GM19372 (cell line): ENCODE results near the gene MB.
"Not testable (repeated sequence)": the region's sequence is repeated elsewhere in the genome, so short reads cannot be mapped to it uniquely, and the experiment has no call there.

Source experiments
- ATAC-seq: cut with Tn5 transposase; IDR thresholded peaks from one replicate; pipeline ENCODE4 v1.9.1; 2021; ENCODE audit warnings: mild to moderate bottlenecking, low read depth, moderate library complexity; ENCODE audit not compliant: unreplicated experiment

The MB gene

DNA sequence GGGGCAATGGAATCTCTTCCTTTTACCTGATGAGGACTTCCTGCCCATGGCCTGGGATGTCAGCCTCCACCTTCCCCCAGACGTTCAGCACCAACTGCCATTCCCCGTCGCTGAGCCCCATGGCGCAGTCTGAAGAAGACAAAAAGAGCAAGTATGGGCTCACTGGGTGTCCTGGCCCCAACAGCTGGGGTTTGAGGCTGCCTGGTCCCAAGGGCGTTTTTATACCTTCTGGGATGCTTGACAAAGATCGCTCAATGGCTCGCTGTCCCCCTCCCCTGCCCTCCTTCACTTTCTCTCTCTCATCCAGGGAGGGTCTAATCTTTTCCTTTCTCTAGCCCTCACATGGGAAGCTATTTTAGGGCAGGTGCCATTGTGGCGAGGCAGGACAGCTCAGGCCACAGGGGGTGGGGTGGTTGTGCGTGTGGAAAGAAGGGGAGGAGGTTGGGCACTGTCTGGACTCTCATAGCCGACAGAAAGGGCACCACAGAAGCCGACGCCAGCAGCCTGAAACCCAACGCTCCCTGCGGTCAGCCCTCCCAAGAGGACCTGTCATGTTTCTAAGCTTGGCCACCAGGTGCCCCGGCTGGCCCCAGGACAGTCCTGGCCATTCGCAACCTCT is at the start of gene MB:
TSS of gene MB (minus strand) at position 193 of the 619 bp plus-strand sequence. CDS start at position 121, 72 bp downstream.
- ATAC-seq, result no peak

DNA sequence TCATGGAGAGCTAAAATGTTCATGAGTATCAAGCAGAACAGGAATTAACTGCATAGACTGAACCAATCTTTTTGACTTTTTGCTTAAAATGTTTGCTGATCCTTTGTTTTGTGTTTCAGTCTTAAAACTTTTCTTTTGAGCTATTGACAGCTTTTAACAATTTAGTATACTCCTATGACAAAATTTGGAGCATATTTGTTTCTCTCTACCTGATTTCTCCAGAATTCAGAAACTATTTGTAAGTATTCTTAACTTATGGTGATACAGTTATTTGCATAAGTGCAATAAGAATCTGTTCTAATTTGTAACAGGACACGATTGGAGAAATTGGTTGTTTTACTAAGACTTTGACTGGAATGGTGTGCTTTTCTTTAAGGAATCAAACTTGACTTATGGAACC is 49.6 kb upstream of the MB start:
- not testable (repeated sequence) for ATAC-seq

DNA sequence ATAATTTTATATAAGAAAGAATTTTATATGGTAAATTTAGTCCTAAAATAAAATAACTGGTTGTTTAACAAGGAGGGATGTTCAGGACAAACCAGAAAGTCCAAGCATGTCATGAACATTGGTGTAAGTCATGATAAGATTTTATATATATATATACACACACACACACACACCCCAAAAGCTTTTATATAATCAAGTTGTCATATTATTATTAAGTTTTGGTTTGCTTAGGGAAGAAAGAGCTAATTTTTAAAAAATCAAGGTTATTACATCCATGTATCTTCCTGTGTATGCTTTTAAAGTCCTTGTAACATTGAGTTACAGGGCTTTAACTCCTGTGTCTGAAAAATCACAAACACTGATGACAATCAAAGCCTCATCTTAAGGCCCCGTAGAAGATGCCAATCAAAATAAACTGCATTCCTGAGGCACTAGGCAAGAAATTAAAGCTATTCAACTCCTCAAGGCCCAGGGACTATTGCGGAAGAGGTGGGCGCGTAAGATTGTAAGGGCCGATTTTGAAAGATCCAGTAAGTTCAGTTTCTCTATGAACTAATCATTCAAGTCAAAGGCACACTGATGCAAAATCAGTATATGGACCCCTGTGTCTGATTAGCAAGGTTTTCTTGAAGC is 47.9 kb upstream of the MB start:
- ATAC-seq, result no peak

DNA sequence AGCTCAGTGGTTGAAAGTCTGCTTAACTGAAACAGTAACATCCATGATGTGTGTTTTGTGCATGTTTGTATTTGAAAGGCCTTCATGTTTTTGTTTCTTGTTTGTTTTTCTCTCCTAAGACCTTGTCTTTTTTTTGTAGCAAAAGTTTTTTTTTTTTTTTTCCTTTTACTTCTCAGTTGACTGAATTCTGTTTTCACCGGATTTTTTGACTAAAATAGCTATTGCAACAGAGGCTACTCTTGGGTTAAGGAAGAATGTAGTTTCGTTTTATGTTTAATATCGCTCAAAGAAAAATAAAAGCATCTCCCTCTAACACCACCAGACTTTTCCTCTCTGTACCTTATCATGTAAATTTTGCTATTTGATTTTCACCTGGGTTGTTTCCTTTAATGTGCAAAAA is 46.2 kb upstream of the MB start:
- no peak for ATAC-seq

DNA sequence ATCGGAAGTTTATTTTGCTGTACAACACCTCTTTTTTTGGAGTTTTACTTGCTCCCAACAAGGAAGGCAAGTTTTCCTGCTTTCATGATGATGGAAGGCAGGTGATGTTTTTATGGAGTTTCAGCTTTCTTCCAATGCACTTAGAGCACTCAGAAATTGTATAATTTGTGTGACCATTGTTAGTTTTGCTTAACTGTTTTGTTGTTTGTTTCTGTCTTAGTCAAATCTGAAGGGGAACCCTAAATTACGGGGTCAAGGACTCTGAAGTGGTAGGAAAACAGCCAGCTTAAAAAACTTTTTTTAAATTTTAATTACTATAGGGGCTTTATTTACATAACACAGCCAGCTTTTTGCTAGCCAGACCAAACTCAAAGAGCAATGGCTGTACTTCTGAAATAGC is 45.8 kb upstream of the MB start:
- ATAC-seq, result no peak

DNA sequence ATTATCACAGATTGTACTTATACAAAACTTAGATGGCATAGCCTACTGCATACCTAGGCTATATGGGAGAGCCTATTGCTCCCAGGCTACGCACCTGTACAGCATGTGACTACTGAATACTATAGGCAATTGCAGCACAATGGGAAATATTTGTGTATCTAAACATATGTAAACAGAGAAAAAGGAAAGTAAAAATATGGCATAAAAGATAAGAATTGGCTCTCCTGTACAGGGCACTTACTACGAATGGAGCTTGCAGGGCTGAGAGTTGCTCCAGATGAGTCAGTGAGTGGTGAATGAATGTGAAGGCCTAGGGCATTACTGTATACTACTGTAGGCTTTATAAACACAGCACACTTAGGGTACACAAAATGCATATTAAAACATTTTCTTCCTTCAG is 44.3 kb upstream of the MB start:
- ATAC-seq, result no peak

DNA sequence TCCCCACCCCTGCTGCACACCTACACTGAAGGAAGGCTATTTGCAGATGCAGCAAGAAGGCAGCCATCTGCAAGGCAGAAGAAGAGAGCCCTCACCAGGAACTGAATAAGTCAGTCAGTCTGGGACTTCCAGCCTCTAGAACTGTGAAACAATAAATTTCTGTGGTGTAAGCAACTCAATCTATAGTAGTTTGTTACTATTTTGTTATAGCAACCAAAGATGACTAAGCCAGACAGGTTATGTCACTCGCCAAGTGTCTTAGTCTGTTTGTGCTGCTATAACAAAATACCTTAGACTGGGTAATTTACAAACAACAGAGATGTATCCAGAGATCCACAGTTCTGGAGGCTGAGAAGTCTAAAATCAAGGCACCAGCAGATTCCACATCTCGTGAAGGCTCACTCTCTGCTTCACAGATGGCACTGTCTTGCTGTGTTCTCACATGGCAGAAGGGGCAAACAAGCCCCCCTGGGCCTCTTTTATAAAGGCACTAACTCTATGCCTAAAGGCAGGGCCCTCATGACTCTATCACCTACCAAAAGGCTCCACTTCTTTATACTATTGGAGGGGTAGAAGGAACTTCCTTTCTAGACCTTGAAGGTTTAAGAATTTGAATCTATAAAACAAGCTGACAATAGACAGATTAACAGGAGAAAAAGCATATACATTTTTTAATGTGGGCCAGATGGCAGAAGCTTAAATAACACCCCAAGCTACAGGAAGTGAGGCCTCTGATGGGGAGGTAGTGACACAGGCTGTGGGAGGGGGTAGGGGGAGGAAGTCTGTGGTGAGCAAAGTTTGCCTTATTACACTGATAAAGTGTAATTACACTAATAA is 43.4 kb upstream of the MB start:
- ATAC-seq, result no peak

DNA sequence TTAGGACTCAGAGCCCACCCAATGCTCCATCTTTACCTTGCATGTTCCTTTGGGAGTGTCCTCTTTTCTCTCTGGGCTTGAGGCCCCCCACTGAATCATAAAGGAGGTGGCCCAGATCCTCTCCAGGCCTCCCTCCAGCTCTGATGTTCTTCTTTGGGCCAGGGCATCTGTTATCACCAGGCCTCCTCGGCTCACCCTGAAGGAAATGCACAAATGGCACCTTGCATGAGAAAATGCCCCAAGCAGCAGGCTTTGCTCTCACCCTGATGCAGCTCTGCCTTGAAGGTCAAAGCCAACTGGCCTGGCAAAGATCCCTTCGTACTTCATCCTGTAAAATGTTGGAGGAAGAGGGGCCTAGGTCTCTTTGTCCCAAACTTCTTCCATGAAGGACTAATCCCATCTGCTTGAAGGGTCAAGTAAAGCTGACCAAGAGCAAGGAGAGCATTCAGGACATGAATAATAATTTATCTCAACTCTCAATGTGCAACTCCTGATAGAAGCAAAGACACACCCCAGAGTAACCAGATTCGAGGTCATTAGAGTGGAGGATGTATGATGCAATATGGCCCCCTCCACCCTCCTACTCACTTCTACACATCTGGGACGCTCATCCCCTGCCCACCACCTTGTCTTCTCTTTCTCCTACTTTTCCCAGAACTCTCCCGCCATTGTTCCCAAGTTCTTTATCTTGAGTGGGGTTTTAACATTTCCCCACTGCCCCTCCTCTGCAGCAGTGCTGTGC is 40.6 kb upstream of the MB start:
- no peak for ATAC-seq

DNA sequence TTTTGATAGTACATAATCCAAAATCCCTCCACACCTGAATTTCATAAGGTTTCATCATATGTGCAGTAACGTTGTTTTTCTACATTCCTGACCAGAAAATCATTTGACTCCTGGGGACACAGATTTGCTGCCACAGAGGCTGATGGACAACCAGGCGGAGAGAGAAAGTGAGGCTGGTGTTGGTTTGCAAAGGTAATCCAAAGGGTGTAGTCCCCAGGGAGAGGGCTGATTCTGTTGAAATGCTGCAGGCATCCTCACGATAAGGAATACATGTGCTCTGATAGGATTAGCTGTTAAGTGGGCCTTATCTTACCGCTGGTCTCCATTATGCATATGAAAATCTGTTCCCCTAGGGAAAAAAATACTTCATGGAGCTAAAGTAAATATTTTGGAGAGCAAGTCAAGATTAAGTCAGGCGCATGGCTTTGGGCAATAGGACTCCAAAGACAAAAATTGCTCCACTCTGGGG is 39.2 kb upstream of the MB start:
- ATAC-seq, result no peak

DNA sequence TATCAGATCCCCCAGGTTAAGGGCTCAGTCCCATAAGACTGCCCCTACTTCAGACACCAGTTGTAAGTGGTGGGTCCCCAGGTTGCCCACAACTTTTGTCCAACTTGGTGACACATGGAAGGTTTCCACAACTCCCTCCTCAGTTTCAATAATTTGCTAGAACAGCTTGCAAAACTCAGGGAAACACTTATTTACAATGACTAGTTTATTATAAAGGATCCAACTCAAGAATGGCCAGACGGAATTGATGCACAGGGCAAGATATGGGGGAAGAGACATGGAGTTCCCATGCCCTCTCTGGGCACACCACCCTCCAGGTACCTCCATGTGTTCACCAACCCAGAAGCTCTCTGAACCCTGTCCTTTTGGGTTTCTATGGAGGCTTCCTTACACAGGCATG is 36.7 kb upstream of the MB start:
- ATAC-seq, result no peak

DNA sequence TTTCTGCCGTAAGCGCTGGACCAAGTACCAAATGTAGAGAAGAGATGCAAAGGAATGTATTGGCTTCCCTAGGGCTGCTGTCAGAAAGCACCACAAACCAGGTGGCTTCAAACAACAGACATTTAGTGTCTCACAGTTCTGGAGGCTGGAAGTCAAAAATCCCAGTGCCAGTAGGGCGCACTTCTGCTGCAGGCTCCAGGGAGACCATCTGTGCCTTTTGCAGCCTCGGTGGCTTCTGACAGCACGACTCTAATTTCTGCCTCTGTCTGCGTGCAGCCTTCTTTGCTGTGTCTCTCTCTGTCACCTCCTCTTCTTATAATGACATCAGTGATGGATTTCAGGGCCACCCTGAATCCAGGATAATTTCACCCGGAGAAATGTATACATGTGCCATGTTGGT is 34.0 kb upstream of the MB start:
- ATAC-seq, result no peak

DNA sequence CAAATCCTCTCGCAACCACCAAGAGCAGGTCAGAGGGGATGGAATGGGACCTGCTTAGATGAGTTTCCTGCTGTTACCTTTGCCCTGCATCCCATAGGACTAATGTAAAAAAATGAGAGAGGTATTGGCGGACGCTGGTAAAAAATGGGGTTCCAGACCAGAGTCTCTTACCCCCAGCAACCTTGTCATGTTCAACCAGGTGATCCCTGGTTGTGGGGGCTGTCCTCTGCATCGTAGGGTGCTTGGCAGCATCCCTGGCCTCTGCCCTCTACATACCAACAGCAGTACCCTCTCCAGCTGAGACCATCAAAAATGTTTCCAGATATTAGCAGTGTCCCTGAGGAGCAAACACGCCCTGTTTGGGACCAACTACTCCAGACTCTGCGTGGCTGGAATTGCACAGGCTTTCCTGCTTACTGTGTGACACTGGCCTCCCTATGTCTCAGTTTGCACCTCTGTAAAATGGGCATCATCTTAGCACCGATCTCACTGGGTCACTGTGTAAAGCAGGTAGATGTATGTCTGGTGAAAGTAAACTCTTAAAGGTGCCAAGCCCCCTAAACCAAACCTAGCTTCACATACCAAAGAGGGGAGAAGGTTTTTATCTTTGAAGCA is 32.6 kb upstream of the MB start:
- ATAC-seq, result no peak

DNA sequence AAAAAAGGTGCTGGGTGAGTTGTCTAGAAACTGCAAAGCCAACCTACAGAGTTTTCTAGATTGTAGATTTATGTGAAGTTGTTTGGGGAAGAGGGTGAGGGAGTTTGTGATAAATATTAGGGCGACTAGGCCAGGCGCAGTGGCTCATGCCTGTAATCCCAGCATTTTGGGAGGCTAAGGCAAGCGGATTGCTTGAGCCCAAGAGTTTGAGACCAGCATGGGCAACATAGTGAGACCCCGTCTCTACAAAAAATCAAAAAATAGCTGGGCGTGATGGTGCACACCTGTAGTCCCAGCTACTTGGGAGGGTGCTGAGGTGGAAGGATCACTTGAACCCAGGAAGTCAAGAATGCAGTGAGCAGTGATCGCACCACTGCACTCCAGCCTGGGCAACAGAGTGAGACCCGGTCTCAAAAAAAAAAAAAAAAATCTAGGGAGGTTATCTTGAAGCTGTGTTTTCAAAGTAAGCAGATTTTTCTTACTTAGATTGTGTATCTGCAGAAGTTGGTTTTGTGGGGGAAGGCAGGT is 32.0 kb upstream of the MB start:
- no peak for ATAC-seq

DNA sequence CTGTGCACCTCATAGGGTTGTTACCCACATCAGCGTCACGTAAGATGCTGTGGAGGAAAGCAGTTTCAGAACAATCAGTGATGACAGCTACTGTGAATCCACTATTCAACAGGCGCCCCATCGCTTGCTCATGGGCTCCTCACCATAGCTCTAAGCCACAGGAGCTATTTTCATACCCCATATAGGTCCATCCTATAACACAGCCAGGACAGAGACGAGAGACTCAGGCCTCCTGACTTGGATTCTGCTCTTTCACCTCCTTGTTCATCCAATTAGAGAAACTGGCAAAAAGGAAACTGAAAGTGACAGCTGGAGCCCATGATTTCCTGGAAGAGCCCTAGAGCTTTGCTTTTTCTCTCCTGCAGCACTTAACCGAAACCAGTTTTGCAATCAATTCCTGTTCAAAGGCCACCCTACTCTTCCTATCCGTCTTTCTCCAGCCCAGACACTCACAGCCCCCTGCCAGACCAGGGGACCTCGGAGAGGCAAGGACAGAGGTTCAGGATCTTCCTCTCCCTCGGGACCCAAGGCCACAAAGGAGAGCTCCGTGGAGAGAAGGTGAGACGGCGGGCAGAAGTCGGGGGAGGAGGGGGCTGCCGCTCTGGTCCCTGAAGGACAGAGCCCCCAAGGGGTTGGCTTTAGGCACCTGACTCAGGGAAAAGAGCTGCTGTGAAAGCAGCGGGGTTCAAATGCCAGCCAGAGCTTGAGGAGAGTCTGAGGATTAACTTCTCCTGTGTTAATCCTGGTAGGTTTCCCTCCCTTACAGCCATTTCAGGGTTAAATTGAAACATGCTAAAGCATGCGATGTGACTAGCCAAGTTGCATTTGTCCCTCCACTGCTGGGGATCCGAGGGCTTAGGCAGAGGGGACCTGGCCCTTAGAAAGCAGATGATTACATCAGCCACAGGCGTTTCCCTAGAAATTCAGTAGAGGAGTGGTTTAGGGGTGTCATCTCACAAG is 31.2 kb upstream of the MB start, which contains the start of gene APOL6:
TSS of gene APOL6 (plus strand) at position 381 of the 960 bp plus-strand sequence. CDS start 7,980 bp downstream, outside the sequence.
- no peak for ATAC-seq

DNA sequence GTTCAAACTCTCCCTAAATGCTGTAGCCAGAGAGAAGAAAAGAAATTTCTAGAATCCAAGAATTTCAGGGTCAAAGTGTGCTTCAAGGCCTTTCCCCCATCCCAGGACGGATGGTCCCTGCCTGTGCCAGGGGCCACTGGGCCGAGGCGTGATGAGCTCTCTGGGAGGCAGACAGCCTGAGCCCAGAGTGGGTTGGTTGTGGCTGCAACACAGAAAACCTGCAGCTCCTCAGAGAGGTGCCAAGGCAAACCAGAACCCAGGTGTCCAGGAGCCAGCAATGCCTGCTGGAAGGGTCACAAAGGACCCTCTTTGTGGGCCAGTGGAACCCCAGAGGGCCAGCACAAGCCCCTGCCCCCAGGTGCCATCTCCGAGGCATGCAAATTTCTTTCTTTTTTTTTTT is 28.5 kb upstream of the MB start:
- no peak for ATAC-seq

DNA sequence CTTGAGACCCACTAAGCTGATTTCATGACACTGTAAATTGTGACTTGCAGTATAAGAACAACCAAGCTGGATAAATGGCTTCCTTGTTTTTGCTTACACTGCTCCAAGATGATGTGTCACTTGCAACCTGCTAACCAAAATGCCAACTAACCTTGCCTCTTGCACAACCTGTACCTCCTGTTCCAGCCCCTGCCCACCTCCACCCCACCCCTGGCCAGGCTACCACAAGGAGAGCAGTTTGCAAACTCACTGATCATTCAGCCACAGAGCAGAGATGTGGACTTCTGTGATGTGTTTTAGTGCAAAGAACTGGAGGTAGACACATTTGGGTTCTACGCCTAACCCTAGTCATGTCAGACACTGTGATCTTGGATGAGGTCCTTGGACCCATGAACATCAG is 26.9 kb upstream of the MB start:
- ATAC-seq, result no peak

DNA sequence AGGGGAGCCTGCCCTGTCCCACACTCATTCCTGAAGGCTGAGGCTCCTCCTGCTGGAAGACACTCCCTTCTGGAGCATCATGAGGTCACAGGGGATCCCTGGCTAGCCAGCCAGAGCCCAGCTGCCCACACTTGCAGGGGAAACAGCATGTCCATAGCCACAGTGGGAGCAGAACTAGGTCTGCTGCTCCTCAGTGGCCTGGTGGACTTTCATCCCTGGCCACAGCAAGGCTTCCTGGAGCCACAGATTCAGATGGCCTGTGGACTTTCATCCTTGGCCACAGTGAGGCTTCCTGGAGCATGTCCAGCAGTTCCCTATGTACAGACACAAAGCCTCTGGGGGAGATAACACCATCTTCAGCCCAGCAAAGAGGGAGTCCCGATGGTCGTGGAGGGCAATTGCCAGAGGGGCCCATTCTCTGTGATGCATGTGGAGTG is 25.2 kb upstream of the MB start:
- no peak for ATAC-seq

DNA sequence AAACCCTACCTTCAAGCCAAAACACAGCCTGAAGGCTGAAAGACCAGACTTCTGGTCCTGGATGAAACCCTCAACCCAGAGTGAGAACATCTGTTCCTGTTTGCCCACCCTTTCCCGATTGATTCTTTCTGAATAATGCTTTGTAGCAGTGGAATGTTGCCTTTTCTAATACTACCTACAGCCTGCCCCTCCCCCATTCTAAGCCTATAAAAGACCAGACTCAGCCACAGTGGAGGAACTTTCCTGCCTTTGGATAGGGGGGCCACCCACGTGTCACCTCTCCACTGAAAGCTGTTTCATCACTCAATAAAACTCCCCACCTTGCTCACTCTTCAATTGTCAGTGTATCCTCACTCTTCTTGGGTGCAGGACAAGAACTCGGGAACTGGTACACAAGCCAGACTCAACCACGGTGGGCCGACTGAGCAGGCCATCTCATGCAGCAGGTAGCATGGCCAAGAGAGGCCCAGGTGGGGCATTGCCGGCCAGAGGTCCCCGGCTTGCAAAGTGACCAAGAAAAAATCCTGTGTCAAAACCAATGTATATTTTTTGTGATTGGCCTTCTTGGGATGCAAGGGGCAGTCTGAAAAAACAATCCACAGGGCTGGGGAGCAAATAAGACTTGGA is 24.5 kb upstream of the MB start:
- no peak for ATAC-seq
